IMR-90 (cell line): ENCODE data around the gene DHCR7. TPM values are rescaled to one million over a fixed set of nuclear protein-coding genes. Genes with fewer than 3 reads are reported as not detected.

Source experiments
- ATAC-seq: fragments of 200-7000 bp; cut with Tn5 transposase; 2 replicates; pipeline ENCODE4 v1.9.1; 2020; ENCODE audit warnings: low read depth, mild to moderate bottlenecking, moderate library complexity
- BruUV-seq: library from RNA; stranded (reverse); fragments of 400-500 nt; replicated peaks from 2 replicates; lab custom pipeline; 2021; lab: Mats Ljungman, UMichigan
- CTCF ChIA-PET: fragments of 300-600 bp; formaldehyde crosslinking; extraction: SDS; loops from one replicate; lab custom pipeline; 2021; ENCODE audit warnings: antibody characterized with exemption; lab: Yijun Ruan, JAX
- POLR2A ChIA-PET: fragments of 300-600 bp; sonication (Branson Sonifier 250); formaldehyde crosslinking; loops from one replicate; lab custom pipeline; 2022; ENCODE audit warnings: antibody characterized with exemption; ENCODE audit not compliant: unreplicated experiment; lab: Charles Lee
- DNase-seq: peaks from one replicate; pipeline ENCODE4 v3.0.0; 2013
- H2AFZ ChIP-seq: replicated peaks from 2 replicates; pipeline ENCODE3; 2013; ENCODE audit warnings: low read length, mild to moderate bottlenecking; ENCODE audit not compliant: poor library complexity
- H2AK5ac ChIP-seq: 2 replicates; pipeline ENCODE4 v1.6.1; 2013; ENCODE audit warnings: low read depth, low read length, inconsistent platforms
- H2AK9ac ChIP-seq: replicated peaks from 2 replicates; pipeline ENCODE3; 2013; ENCODE audit warnings: mild to moderate bottlenecking, low read depth, low read length, moderate library complexity; ENCODE audit not compliant: poor library complexity
- H2BK120ac ChIP-seq: 2 replicates; pipeline ENCODE4 v1.6.1; 2013; ENCODE audit warnings: low read depth, low read length, inconsistent platforms
- H2BK15ac ChIP-seq: 3 replicates; pipeline ENCODE4 v1.6.1; 2013; ENCODE audit warnings: low read depth, low read length, inconsistent platforms
- H2BK20ac ChIP-seq: 2 replicates; pipeline ENCODE4 v1.6.1; 2013; ENCODE audit warnings: low read depth, mild to moderate bottlenecking, inconsistent platforms, low read length, moderate library complexity
- H2BK5ac ChIP-seq: 2 replicates; pipeline ENCODE4 v1.6.1; 2013; ENCODE audit warnings: mild to moderate bottlenecking, low read depth, low read length, inconsistent platforms; ENCODE audit not compliant: poor library complexity, severe bottlenecking
- H3K14ac ChIP-seq: replicated peaks from 2 replicates; pipeline ENCODE4 v1.6.1; 2013; ENCODE audit warnings: low read depth, low read length, inconsistent platforms
- H3K18ac ChIP-seq: 2 replicates; pipeline ENCODE4 v1.6.1; 2013; ENCODE audit warnings: low read depth, low read length, control low read depth
- H3K23ac ChIP-seq: 2 replicates; pipeline ENCODE4 v1.6.1; 2013; ENCODE audit warnings: low read depth, low read length, inconsistent platforms
- H3K27ac ChIP-seq: 2 replicates; pipeline ENCODE4 v1.5.1; 2013; ENCODE audit warnings: mild to moderate bottlenecking, control low read depth, low read length; ENCODE audit not compliant: insufficient read depth
- H3K27me3 ChIP-seq: 2 replicates; pipeline ENCODE4 v1.6.1; 2013; ENCODE audit warnings: low read length; ENCODE audit not compliant: control insufficient read depth, insufficient read depth
- H3K36me3 ChIP-seq: 2 replicates; pipeline ENCODE4 v1.6.1; 2013; ENCODE audit warnings: low read length, mixed read lengths; ENCODE audit not compliant: control insufficient read depth, insufficient read depth
- H3K4ac ChIP-seq: 2 replicates; pipeline ENCODE4 v1.6.1; 2013; ENCODE audit warnings: low read depth, low read length, inconsistent platforms
- H3K4me1 ChIP-seq: 2 replicates; pipeline ENCODE4 v1.6.1; 2013; ENCODE audit warnings: low read length, mixed read lengths; ENCODE audit not compliant: control insufficient read depth, insufficient read depth
- H3K4me2 ChIP-seq: 2 replicates; pipeline ENCODE4 v1.6.1; 2013; ENCODE audit warnings: low read depth, mild to moderate bottlenecking, control low read depth, low read length, moderate library complexity
- H3K4me3 ChIP-seq: 2 replicates; pipeline ENCODE4 v1.5.1; 2013; ENCODE audit warnings: low read depth, mild to moderate bottlenecking, control low read depth, low read length, moderate library complexity; ENCODE audit not compliant: insufficient read depth
- H3K56ac ChIP-seq: 2 replicates; pipeline ENCODE4 v1.6.1; 2013; ENCODE audit warnings: low read length, inconsistent platforms; ENCODE audit not compliant: insufficient read depth; ENCODE audit errors: extremely low read depth
- H3K79me1 ChIP-seq, 2 experiments: 2 replicates each; pipeline ENCODE4 v1.6.1; 2013; ENCODE audit warnings: low read length in 2 of 2, inconsistent platforms in 1 of 2, low read depth in 1 of 2
- H3K9ac ChIP-seq: 2 replicates; pipeline ENCODE4 v1.6.1; 2013; ENCODE audit warnings: low read depth, low read length, control low read depth
- H3K9me1 ChIP-seq: 2 replicates; pipeline ENCODE4 v1.6.1; 2013; ENCODE audit warnings: low read length, inconsistent platforms; ENCODE audit not compliant: insufficient read depth
- H3K9me3 ChIP-seq: 2 replicates; pipeline ENCODE4 v1.6.1; 2013; ENCODE audit warnings: low read length; ENCODE audit not compliant: control insufficient read depth, insufficient read depth
- H4K20me1 ChIP-seq: 2 replicates; pipeline ENCODE4 v1.6.1; 2013; ENCODE audit warnings: low read length, inconsistent platforms; ENCODE audit not compliant: insufficient read depth
- H4K5ac ChIP-seq: 2 replicates; pipeline ENCODE4 v1.6.1; 2013; ENCODE audit warnings: mild to moderate bottlenecking, low read depth, low read length, control low read depth
- H4K8ac ChIP-seq, 2 experiments: 2 replicates each; pipeline ENCODE4 v1.6.1; 2013; ENCODE audit warnings: low read depth in 2 of 2, low read length in 2 of 2, control low read depth in 1 of 2, inconsistent platforms in 1 of 2
- H4K91ac ChIP-seq: 2 replicates; pipeline ENCODE4 v1.6.1; 2013; ENCODE audit warnings: low read depth, low read length, inconsistent platforms; ENCODE audit not compliant: insufficient read depth
- BHLHE40 ChIP-seq: fragments of 150-350 bp; IDR thresholded peaks from 2 replicates; pipeline ENCODE4 v1.6.1; 2016; ENCODE audit warnings: mild to moderate bottlenecking, low read depth, low read length
- CEBPB ChIP-seq: IDR thresholded peaks from 2 replicates; pipeline ENCODE4 v1.6.1; 2012; ENCODE audit warnings: low read depth, low read length, improper control_type of control experiment
- CHD1 ChIP-seq: IDR thresholded peaks from 2 replicates; pipeline ENCODE4 v1.6.1; 2012; ENCODE audit warnings: low read depth, low read length, improper control_type of control experiment
- FOS ChIP-seq: fragments of 150-350 bp; IDR thresholded peaks from 2 replicates; pipeline ENCODE4 v1.6.1; 2016; ENCODE audit warnings: low read depth, low read length
- MAFK ChIP-seq: IDR thresholded peaks from 2 replicates; pipeline ENCODE4 v1.6.1; 2012; ENCODE audit warnings: low read depth, low read length, improper control_type of control experiment
- MAZ ChIP-seq: IDR thresholded peaks from 2 replicates; pipeline ENCODE4 v1.6.1; 2012; ENCODE audit warnings: low read depth, mild to moderate bottlenecking, low read length, improper control_type of control experiment, moderate library complexity, borderline replicate concordance
- MXI1 ChIP-seq: IDR thresholded peaks from 2 replicates; pipeline ENCODE4 v1.6.1; 2012; ENCODE audit warnings: low read depth, mild to moderate bottlenecking, low read length, moderate library complexity, borderline replicate concordance
- NFE2L2 ChIP-seq: fragments of 150-350 bp; IDR thresholded peaks from 2 replicates; pipeline ENCODE4 v1.6.1; 2016; ENCODE audit warnings: low read depth, mild to moderate bottlenecking, low read length
- POLR2A ChIP-seq: IDR thresholded peaks from 2 replicates; pipeline ENCODE4 v1.6.1; 2012; ENCODE audit warnings: mild to moderate bottlenecking, low read depth, low read length
- RAD21 ChIP-seq: IDR thresholded peaks from 2 replicates; pipeline ENCODE4 v1.6.1; 2012; ENCODE audit warnings: low read length, improper control_type of control experiment
- RCOR1 ChIP-seq: IDR thresholded peaks from 2 replicates; pipeline ENCODE4 v1.6.1; 2012; ENCODE audit warnings: mild to moderate bottlenecking, low read length, improper control_type of control experiment; ENCODE audit not compliant: insufficient replicate concordance
- RFX5 ChIP-seq: IDR thresholded peaks from 2 replicates; pipeline ENCODE4 v1.8.0; 2012; ENCODE audit warnings: low read depth, mild to moderate bottlenecking, low read length, moderate library complexity
- SMC3 ChIP-seq: fragments of 150-350 bp; IDR thresholded peaks from 2 replicates; pipeline ENCODE4 v1.6.1; 2016; ENCODE audit warnings: low read depth, mild to moderate bottlenecking, antibody characterized with exemption, low read length, moderate library complexity
- WGBS, 2 experiments: methylation state at CpG; one replicate each; pipeline versions ENCODE4 v1.1.5 to v1.1.7; 2013; ENCODE audit warnings: missing lambda C conversion rate in 2 of 2; ENCODE audit not compliant: insufficient read length in 1 of 2; ENCODE audit errors: extremely low coverage in 2 of 2; 5-methylcytosine and 5-hydroxymethylcytosine counted together
- dilution Hi-C: fragments of 300-500 bp; cut with HindIII; formaldehyde crosslinking; loops from one replicate; pipeline ENCODE4 v1.14.3; 2018; ENCODE audit warnings: low sequenced_read_pairs; ENCODE audit not compliant: unreplicated experiment
- in situ Hi-C: fragments of 300-500 bp; cut with MboI; formaldehyde crosslinking; loops from 3 replicates; pipeline ENCODE4 v1.14.3; 2019; ENCODE audit warnings: low sequenced_read_pairs, inconsistent platforms, mixed read lengths
- intact Hi-C: fragments of 100-400 bp; cut with micrococcal nuclease; formaldehyde crosslinking; loops from 2 replicates; pipeline ENCODE4 v1.10.0; 2022
- polyA plus RNA-seq, 3 experiments: library from polyadenylated mRNA; depleted of rRNA; stranded (reverse); fragments of >200 nt; gene quantifications; 2 replicates each; pipeline ENCODE4 v1.2.3, GENCODE V29; 2012; ENCODE audit warnings: low replicate concordance in 1 of 3
- total RNA-seq: library from RNA; depleted of rRNA; stranded (reverse); fragments of >200 nt; gene quantifications from 2 replicates; pipeline ENCODE4 v1.2.3, GENCODE V29; 2012
- TF ChIP-seq, protein P1 (sequence below): fragments of 150-350 bp; IDR thresholded peaks from 2 replicates; pipeline ENCODE4 v1.6.1; 2017; ENCODE audit warnings: mild to moderate bottlenecking, antibody characterized with exemption, low read length, low read depth
- TF ChIP-seq, protein P2 (sequence below): fragments of 150-350 bp; IDR thresholded peaks from 2 replicates; pipeline ENCODE4 v1.6.1; 2016; ENCODE audit warnings: low read depth, mild to moderate bottlenecking, low read length, moderate library complexity, borderline replicate concordance

Gene DHCR7
- total and polyA plus RNA-seq, 2 of the 4 experiments (the other 2 are of a cell fraction): 22.0 to 43.3 TPM

DNA sequence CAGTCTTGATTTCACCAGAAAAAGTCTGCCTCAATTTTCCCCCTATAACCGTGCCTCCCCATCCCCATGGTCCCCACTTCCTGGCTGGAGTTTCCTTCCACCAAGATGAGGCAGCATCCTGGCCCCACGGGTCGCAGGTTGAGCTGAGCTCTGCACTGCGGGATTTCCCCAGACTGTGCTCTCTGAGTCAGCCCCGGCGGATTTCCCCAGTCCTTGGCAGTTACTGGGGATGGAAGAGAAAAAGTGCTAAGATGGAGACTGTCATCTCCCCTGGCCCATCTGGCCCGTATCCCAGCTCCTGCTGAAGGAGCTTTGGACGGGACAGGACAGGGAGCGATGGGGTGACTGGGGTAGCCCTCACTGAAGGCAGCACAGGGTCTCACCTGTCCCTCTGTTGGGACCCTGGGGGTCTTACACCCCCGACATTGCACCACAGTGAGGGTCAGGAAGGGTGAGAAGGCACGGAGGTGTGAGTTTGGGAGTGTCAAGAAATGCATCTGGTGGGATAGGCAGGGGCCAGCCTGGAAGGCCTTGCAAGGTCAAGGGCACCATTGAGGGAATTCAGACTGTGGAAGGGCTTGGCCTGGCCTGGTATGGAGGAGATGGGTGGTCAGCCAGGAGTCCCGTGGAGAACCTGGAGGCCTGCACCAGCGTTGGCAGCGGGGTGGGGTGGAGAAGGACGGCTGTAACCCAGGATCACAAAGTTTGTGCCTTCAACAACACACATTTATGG is 41.3 kb upstream of the DHCR7 start:
- Histone ChIP-seq H2AK5ac (no peak overlapping the region), H3K27ac (no peak overlapping the region), H3K18ac (no peak overlapping the region), H4K91ac (no peak overlapping the region), H2BK20ac (no peak overlapping the region), H2AK9ac (peak overlapping the region; percentile 26), H2BK15ac (no peak overlapping the region), H4K8ac (no peak overlapping the region), H3K4ac (no peak overlapping the region), H3K27me3 (no peaks in the 10 kb centered on the region), H3K9me1 (peaks cover 30% of the 10 kb centered on the region), H3K36me3 (peaks cover 48% of the 10 kb centered on the region), H2AFZ (peak overlapping the region; percentile 51), H3K4me2 (no peak overlapping the region), H3K56ac (no peak overlapping the region), H2BK120ac (no peak overlapping the region), H3K9me3 (no peaks in the 10 kb centered on the region), H3K79me1 (peaks cover 4 to 5% of the 10 kb centered on the region in 2 experiments; a peak in 2 of 4 replicates), H3K4me1 (peaks cover 11% of the 10 kb centered on the region; the same call in 1 of the 2 replicates), H3K9ac (no peak overlapping the region), H3K14ac (no peak overlapping the region), H4K5ac (no peak overlapping the region), H4K20me1 (no peaks in the 10 kb centered on the region; the same call in 1 of the 2 replicates), H3K4me3 (no peak overlapping the region), H3K23ac (no peak overlapping the region), H2BK5ac (no peak overlapping the region)
- DNase-seq (peak; percentile 82), ATAC-seq (peak; percentile 58)
- BruUV-seq: no TSS peak
- WGBS, 2 experiments: no CpG with 5 or more reads among the region's 15 CpGs
- in situ Hi-C loops (no loop called here), intact Hi-C loops (no loop called here), dilution Hi-C loops (no loop called here)
- POLR2A ChIA-PET: no interaction called here
- CTCF ChIA-PET: no interaction called here
- TF ChIP-seq MXI1 (no peak), CHD1 (no peak), MAFK (no peak), RCOR1 (no peak), RAD21 (no peak), FOS (peak; percentile 47; the same call in 1 of the 2 replicates), CEBPB (peak; percentile 19; the same call in 1 of the 2 replicates), MAZ (0 out of 2 replicates have a peak, but pooled peaks have one; percentile 15), SMC3 (no peak), POLR2A (no peak), BHLHE40 (no peak), NFE2L2 (no peak), RFX5 (no peak)
- TF ChIP-seq, protein P1, sequence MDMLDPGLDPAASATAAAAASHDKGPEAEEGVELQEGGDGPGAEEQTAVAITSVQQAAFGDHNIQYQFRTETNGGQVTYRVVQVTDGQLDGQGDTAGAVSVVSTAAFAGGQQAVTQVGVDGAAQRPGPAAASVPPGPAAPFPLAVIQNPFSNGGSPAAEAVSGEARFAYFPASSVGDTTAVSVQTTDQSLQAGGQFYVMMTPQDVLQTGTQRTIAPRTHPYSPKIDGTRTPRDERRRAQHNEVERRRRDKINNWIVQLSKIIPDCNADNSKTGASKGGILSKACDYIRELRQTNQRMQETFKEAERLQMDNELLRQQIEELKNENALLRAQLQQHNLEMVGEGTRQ: no peak
- TF ChIP-seq, protein P2, sequence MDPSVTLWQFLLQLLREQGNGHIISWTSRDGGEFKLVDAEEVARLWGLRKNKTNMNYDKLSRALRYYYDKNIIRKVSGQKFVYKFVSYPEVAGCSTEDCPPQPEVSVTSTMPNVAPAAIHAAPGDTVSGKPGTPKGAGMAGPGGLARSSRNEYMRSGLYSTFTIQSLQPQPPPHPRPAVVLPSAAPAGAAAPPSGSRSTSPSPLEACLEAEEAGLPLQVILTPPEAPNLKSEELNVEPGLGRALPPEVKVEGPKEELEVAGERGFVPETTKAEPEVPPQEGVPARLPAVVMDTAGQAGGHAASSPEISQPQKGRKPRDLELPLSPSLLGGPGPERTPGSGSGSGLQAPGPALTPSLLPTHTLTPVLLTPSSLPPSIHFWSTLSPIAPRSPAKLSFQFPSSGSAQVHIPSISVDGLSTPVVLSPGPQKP: no peak
